Measurements from ENCODE around the gene PRPSAP2. TPM values are rescaled to one million over a fixed set of nuclear protein-coding genes. Genes with fewer than 3 reads are reported as not detected.

PRPSAP2 gene
- total RNA-seq, 1 donor from 2014 or later, result 28.0 TPM

- Histone ChIP-seq H3K4me1 (peaks cover 10% of the 10 kb centered on the region), H3K9me3 (no peaks in the 10 kb centered on the region), H3K4me3 (no peak overlapping the region), H3K36me3 (no peaks in the 10 kb centered on the region), H3K27me3 (no peaks in the 10 kb centered on the region), H3K27ac (no peak overlapping the region)
- no peak for DNase-seq (ENCODE audit: extremely low spot score in 2 of 2)
- intact Hi-C loops (cut with DNase I), result no loop called here
- TF ChIP-seq POLR2AphosphoS5 (IDR thresholded peaks at IDR 0.05; ENCODE audit: insufficient read depth in 1 of 2, low read depth in 1 of 2) (no peak), POLR2A (IDR thresholded peaks at IDR 0.05) (no peak), CTCF (IDR thresholded peaks at IDR 0.05) (no peak)
Measured at GRCh38 chr17:18963126-18964017, 105.4 kb downstream of the PRPSAP2 start.

DNA sequence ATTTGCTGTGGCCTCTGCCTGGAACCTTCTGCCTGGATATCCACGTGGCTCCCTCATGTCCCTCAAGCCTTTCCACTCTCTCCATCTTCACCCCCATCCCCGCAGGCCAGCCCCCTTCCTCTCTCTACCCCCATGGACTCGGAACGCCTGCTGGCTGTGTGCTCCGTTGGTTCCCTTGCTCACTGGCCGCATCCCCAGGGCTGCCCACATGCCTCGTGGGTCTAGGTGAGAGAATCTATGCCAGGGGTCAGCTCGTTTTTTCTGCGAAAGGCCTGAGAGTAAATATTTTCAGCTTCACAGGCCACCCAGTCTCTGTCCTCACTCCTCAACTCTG, 106.1 kb downstream of the PRPSAP2 start:
- intact Hi-C loops (cut with DNase I), result no loop called here
- H3K36me3 ChIP-seq, result no peaks in the 10 kb centered on the region
- H3K27ac ChIP-seq, result no peak overlapping the region
- H3K4me3 ChIP-seq, result no peak overlapping the region
- no peak for DNase-seq (ENCODE audit: extremely low spot score in 2 of 2)
- no peak for TF ChIP-seq CTCF (IDR thresholded peaks at IDR 0.05)
- H3K4me1 ChIP-seq, result peaks cover 16% of the 10 kb centered on the region
- no peaks in the 10 kb centered on the region for H3K27me3 ChIP-seq
- no peaks in the 10 kb centered on the region for H3K9me3 ChIP-seq

DNA sequence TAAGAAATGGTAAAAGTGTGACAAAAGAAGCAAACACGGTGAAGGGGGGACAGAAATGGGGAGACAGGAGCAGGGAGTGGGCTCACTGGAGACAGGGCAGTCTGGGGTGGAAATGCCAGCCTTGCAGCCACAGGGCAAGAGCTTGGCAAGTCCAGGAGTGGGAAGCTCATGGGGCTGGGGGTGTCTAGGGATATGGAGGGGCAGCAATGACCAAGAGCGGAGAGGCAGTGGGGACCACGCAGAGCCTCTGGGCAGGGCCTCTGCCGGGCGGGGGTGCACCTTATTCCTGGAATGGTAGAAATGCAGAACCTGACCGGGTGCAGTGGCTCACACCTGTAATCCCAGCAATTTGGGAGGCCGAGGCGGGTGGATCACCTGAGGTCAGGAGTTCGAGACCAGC, 106.6 kb downstream of the PRPSAP2 start:
- peaks cover 22% of the 10 kb centered on the region for H3K4me1 ChIP-seq
- H3K4me3 ChIP-seq, result no peak overlapping the region
- intact Hi-C loops (cut with DNase I), result no loop called here
- no peak overlapping the region for H3K27ac ChIP-seq
- TF ChIP-seq CTCF (IDR thresholded peaks at IDR 0.05) (no peak), POLR2A (IDR thresholded peaks at IDR 0.05) (no peak), POLR2AphosphoS5 (IDR thresholded peaks at IDR 0.05; ENCODE audit: insufficient read depth in 1 of 2, low read depth in 1 of 2) (no peak)
- no peak for DNase-seq (ENCODE audit: extremely low spot score in 2 of 2)
- H3K36me3 ChIP-seq, result no peaks in the 10 kb centered on the region
- H3K9me3 ChIP-seq, result no peaks in the 10 kb centered on the region
- no peaks in the 10 kb centered on the region for H3K27me3 ChIP-seq

GRCh38 chr17:18965530-18966236, 107.8 kb downstream of the PRPSAP2 start:
- H3K4me3 ChIP-seq, result no peak overlapping the region
- no peaks in the 10 kb centered on the region for H3K9me3 ChIP-seq
- H3K27ac ChIP-seq, result no peak overlapping the region
- intact Hi-C loops (cut with DNase I), result no loop called here
- peaks cover 22% of the 10 kb centered on the region for H3K4me1 ChIP-seq
- no peak for DNase-seq (ENCODE audit: extremely low spot score in 2 of 2)
- no peaks in the 10 kb centered on the region for H3K27me3 ChIP-seq
- peaks cover 0 to 5% of the 10 kb centered on the region in 2 donors for H3K36me3 ChIP-seq
- TF ChIP-seq CTCF (IDR thresholded peaks at IDR 0.05) (no peak), POLR2A (IDR thresholded peaks at IDR 0.05) (no peak), POLR2AphosphoS5 (IDR thresholded peaks at IDR 0.05; ENCODE audit: insufficient read depth in 1 of 2, low read depth in 1 of 2) (no peak)

All from vagina (tissue), 2 donors.